IMR-90 (cell line): ENCODE measurements around the gene NDUFB10. TPM values are rescaled to one million over a fixed set of nuclear protein-coding genes. Genes with fewer than 3 reads are reported as not detected.

Experiments
- ATAC-seq: fragments of 200-7000 bp; cut with Tn5 transposase; 2 replicates; pipeline ENCODE4 v1.9.1; 2020; ENCODE audit warnings: low read depth, mild to moderate bottlenecking, moderate library complexity
- BruUV-seq: library from RNA; stranded (reverse); fragments of 400-500 nt; replicated peaks from 2 replicates; lab custom pipeline; 2021; lab: Mats Ljungman, UMichigan
- CTCF ChIA-PET: fragments of 300-600 bp; formaldehyde crosslinking; extraction: SDS; loops from one replicate; lab custom pipeline; 2021; ENCODE audit warnings: antibody characterized with exemption; lab: Yijun Ruan, JAX
- POLR2A ChIA-PET: fragments of 300-600 bp; sonication (Branson Sonifier 250); formaldehyde crosslinking; loops from one replicate; lab custom pipeline; 2022; ENCODE audit warnings: antibody characterized with exemption; ENCODE audit not compliant: unreplicated experiment; lab: Charles Lee
- DNase-seq: peaks from one replicate; pipeline ENCODE4 v3.0.0; 2013
- H2AFZ ChIP-seq: replicated peaks from 2 replicates; pipeline ENCODE3; 2013; ENCODE audit warnings: low read length, mild to moderate bottlenecking; ENCODE audit not compliant: poor library complexity
- H2AK5ac ChIP-seq: 2 replicates; pipeline ENCODE4 v1.6.1; 2013; ENCODE audit warnings: low read depth, low read length, inconsistent platforms
- H2AK9ac ChIP-seq: replicated peaks from 2 replicates; pipeline ENCODE3; 2013; ENCODE audit warnings: mild to moderate bottlenecking, low read depth, low read length, moderate library complexity; ENCODE audit not compliant: poor library complexity
- H2BK120ac ChIP-seq: 2 replicates; pipeline ENCODE4 v1.6.1; 2013; ENCODE audit warnings: low read depth, low read length, inconsistent platforms
- H2BK15ac ChIP-seq: 3 replicates; pipeline ENCODE4 v1.6.1; 2013; ENCODE audit warnings: low read depth, low read length, inconsistent platforms
- H2BK20ac ChIP-seq: 2 replicates; pipeline ENCODE4 v1.6.1; 2013; ENCODE audit warnings: low read depth, mild to moderate bottlenecking, inconsistent platforms, low read length, moderate library complexity
- H2BK5ac ChIP-seq: 2 replicates; pipeline ENCODE4 v1.6.1; 2013; ENCODE audit warnings: mild to moderate bottlenecking, low read depth, low read length, inconsistent platforms; ENCODE audit not compliant: poor library complexity, severe bottlenecking
- H3K14ac ChIP-seq: replicated peaks from 2 replicates; pipeline ENCODE4 v1.6.1; 2013; ENCODE audit warnings: low read depth, low read length, inconsistent platforms
- H3K18ac ChIP-seq: 2 replicates; pipeline ENCODE4 v1.6.1; 2013; ENCODE audit warnings: low read depth, low read length, control low read depth
- H3K23ac ChIP-seq: 2 replicates; pipeline ENCODE4 v1.6.1; 2013; ENCODE audit warnings: low read depth, low read length, inconsistent platforms
- H3K27ac ChIP-seq: 2 replicates; pipeline ENCODE4 v1.5.1; 2013; ENCODE audit warnings: mild to moderate bottlenecking, control low read depth, low read length; ENCODE audit not compliant: insufficient read depth
- H3K27me3 ChIP-seq: 2 replicates; pipeline ENCODE4 v1.6.1; 2013; ENCODE audit warnings: low read length; ENCODE audit not compliant: control insufficient read depth, insufficient read depth
- H3K36me3 ChIP-seq: 2 replicates; pipeline ENCODE4 v1.6.1; 2013; ENCODE audit warnings: low read length, mixed read lengths; ENCODE audit not compliant: control insufficient read depth, insufficient read depth
- H3K4ac ChIP-seq: 2 replicates; pipeline ENCODE4 v1.6.1; 2013; ENCODE audit warnings: low read depth, low read length, inconsistent platforms
- H3K4me1 ChIP-seq: 2 replicates; pipeline ENCODE4 v1.6.1; 2013; ENCODE audit warnings: low read length, mixed read lengths; ENCODE audit not compliant: control insufficient read depth, insufficient read depth
- H3K4me2 ChIP-seq: 2 replicates; pipeline ENCODE4 v1.6.1; 2013; ENCODE audit warnings: low read depth, mild to moderate bottlenecking, control low read depth, low read length, moderate library complexity
- H3K4me3 ChIP-seq: 2 replicates; pipeline ENCODE4 v1.5.1; 2013; ENCODE audit warnings: low read depth, mild to moderate bottlenecking, control low read depth, low read length, moderate library complexity; ENCODE audit not compliant: insufficient read depth
- H3K56ac ChIP-seq: 2 replicates; pipeline ENCODE4 v1.6.1; 2013; ENCODE audit warnings: low read length, inconsistent platforms; ENCODE audit not compliant: insufficient read depth; ENCODE audit errors: extremely low read depth
- H3K79me1 ChIP-seq, 2 experiments: 2 replicates each; pipeline ENCODE4 v1.6.1; 2013; ENCODE audit warnings: low read length in 2 of 2, inconsistent platforms in 1 of 2, low read depth in 1 of 2
- H3K9ac ChIP-seq: 2 replicates; pipeline ENCODE4 v1.6.1; 2013; ENCODE audit warnings: low read depth, low read length, control low read depth
- H3K9me1 ChIP-seq: 2 replicates; pipeline ENCODE4 v1.6.1; 2013; ENCODE audit warnings: low read length, inconsistent platforms; ENCODE audit not compliant: insufficient read depth
- H3K9me3 ChIP-seq: 2 replicates; pipeline ENCODE4 v1.6.1; 2013; ENCODE audit warnings: low read length; ENCODE audit not compliant: control insufficient read depth, insufficient read depth
- H4K20me1 ChIP-seq: 2 replicates; pipeline ENCODE4 v1.6.1; 2013; ENCODE audit warnings: low read length, inconsistent platforms; ENCODE audit not compliant: insufficient read depth
- H4K5ac ChIP-seq: 2 replicates; pipeline ENCODE4 v1.6.1; 2013; ENCODE audit warnings: mild to moderate bottlenecking, low read depth, low read length, control low read depth
- H4K8ac ChIP-seq, 2 experiments: 2 replicates each; pipeline ENCODE4 v1.6.1; 2013; ENCODE audit warnings: low read depth in 2 of 2, low read length in 2 of 2, control low read depth in 1 of 2, inconsistent platforms in 1 of 2
- H4K91ac ChIP-seq: 2 replicates; pipeline ENCODE4 v1.6.1; 2013; ENCODE audit warnings: low read depth, low read length, inconsistent platforms; ENCODE audit not compliant: insufficient read depth
- BHLHE40 ChIP-seq: fragments of 150-350 bp; IDR thresholded peaks from 2 replicates; pipeline ENCODE4 v1.6.1; 2016; ENCODE audit warnings: mild to moderate bottlenecking, low read depth, low read length
- CEBPB ChIP-seq: IDR thresholded peaks from 2 replicates; pipeline ENCODE4 v1.6.1; 2012; ENCODE audit warnings: low read depth, low read length, improper control_type of control experiment
- CHD1 ChIP-seq: IDR thresholded peaks from 2 replicates; pipeline ENCODE4 v1.6.1; 2012; ENCODE audit warnings: low read depth, low read length, improper control_type of control experiment
- CTCF ChIP-seq: conservative IDR thresholded peaks from 2 replicates; pipeline ENCODE4 v1.5.1; 2012; ENCODE audit warnings: mild to moderate bottlenecking, low read depth, low read length, improper control_type of control experiment
- ELK1 ChIP-seq: fragments of 150-350 bp; IDR thresholded peaks from 2 replicates; pipeline ENCODE4 v1.6.1; 2016; ENCODE audit warnings: low read depth, mild to moderate bottlenecking, low read length, moderate library complexity, borderline replicate concordance
- MAFK ChIP-seq: IDR thresholded peaks from 2 replicates; pipeline ENCODE4 v1.6.1; 2012; ENCODE audit warnings: low read depth, low read length, improper control_type of control experiment
- MAZ ChIP-seq: IDR thresholded peaks from 2 replicates; pipeline ENCODE4 v1.6.1; 2012; ENCODE audit warnings: low read depth, mild to moderate bottlenecking, low read length, improper control_type of control experiment, moderate library complexity, borderline replicate concordance
- MXI1 ChIP-seq: IDR thresholded peaks from 2 replicates; pipeline ENCODE4 v1.6.1; 2012; ENCODE audit warnings: low read depth, mild to moderate bottlenecking, low read length, moderate library complexity, borderline replicate concordance
- NFE2L2 ChIP-seq: fragments of 150-350 bp; IDR thresholded peaks from 2 replicates; pipeline ENCODE4 v1.6.1; 2016; ENCODE audit warnings: low read depth, mild to moderate bottlenecking, low read length
- POLR2A ChIP-seq: IDR thresholded peaks from 2 replicates; pipeline ENCODE4 v1.6.1; 2012; ENCODE audit warnings: mild to moderate bottlenecking, low read depth, low read length
- RAD21 ChIP-seq: IDR thresholded peaks from 2 replicates; pipeline ENCODE4 v1.6.1; 2012; ENCODE audit warnings: low read length, improper control_type of control experiment
- RCOR1 ChIP-seq: IDR thresholded peaks from 2 replicates; pipeline ENCODE4 v1.6.1; 2012; ENCODE audit warnings: mild to moderate bottlenecking, low read length, improper control_type of control experiment; ENCODE audit not compliant: insufficient replicate concordance
- RFX5 ChIP-seq: IDR thresholded peaks from 2 replicates; pipeline ENCODE4 v1.8.0; 2012; ENCODE audit warnings: low read depth, mild to moderate bottlenecking, low read length, moderate library complexity
- SMC3 ChIP-seq: fragments of 150-350 bp; IDR thresholded peaks from 2 replicates; pipeline ENCODE4 v1.6.1; 2016; ENCODE audit warnings: low read depth, mild to moderate bottlenecking, antibody characterized with exemption, low read length, moderate library complexity
- USF2 ChIP-seq: fragments of 150-350 bp; IDR thresholded peaks from 2 replicates; pipeline ENCODE4 v1.6.1; 2017; ENCODE audit warnings: mild to moderate bottlenecking, antibody characterized with exemption, low read length, low read depth
- WGBS, 2 experiments: methylation state at CpG; one replicate each; pipeline versions ENCODE4 v1.1.5 to v1.1.7; 2013; ENCODE audit warnings: missing lambda C conversion rate in 2 of 2; ENCODE audit not compliant: insufficient read length in 1 of 2; ENCODE audit errors: extremely low coverage in 2 of 2; 5-methylcytosine and 5-hydroxymethylcytosine counted together
- dilution Hi-C: fragments of 300-500 bp; cut with HindIII; formaldehyde crosslinking; loops from one replicate; pipeline ENCODE4 v1.14.3; 2018; ENCODE audit warnings: low sequenced_read_pairs; ENCODE audit not compliant: unreplicated experiment
- in situ Hi-C: fragments of 300-500 bp; cut with MboI; formaldehyde crosslinking; loops from 3 replicates; pipeline ENCODE4 v1.14.3; 2019; ENCODE audit warnings: low sequenced_read_pairs, inconsistent platforms, mixed read lengths
- intact Hi-C: fragments of 100-400 bp; cut with micrococcal nuclease; formaldehyde crosslinking; loops from 2 replicates; pipeline ENCODE4 v1.10.0; 2022
- polyA plus RNA-seq, 3 experiments: library from polyadenylated mRNA; depleted of rRNA; stranded (reverse); fragments of >200 nt; gene quantifications; 2 replicates each; pipeline ENCODE4 v1.2.3, GENCODE V29; 2012; ENCODE audit warnings: low replicate concordance in 1 of 3
- total RNA-seq: library from RNA; depleted of rRNA; stranded (reverse); fragments of >200 nt; gene quantifications from 2 replicates; pipeline ENCODE4 v1.2.3, GENCODE V29; 2012

Gene NDUFB10
- total and polyA plus RNA-seq, 2 of the 4 experiments (the other 2 are of a cell fraction) = 189 to 220 TPM

- TF ChIP-seq RFX5 = no peak
- no peak for TF ChIP-seq USF2
- no peak for TF ChIP-seq NFE2L2
- TF ChIP-seq MAFK = no peak
- no peak for TF ChIP-seq CEBPB
- no peak for TF ChIP-seq MXI1
- no peak for TF ChIP-seq CTCF
- TF ChIP-seq POLR2A = no peak
- TF ChIP-seq CHD1 = no peak
- TF ChIP-seq MAZ = no peak
- no peak for TF ChIP-seq RAD21
- no peak for TF ChIP-seq SMC3
- TF ChIP-seq ELK1 = no peak
- TF ChIP-seq RCOR1 = no peak
- TF ChIP-seq BHLHE40 = no peak
- Histone ChIP-seq H3K14ac (no peak overlapping the region), H4K91ac (no peak overlapping the region), H3K79me1 (peaks cover 9 to 13% of the 10 kb centered on the region in 2 experiments; a peak in 3 of 4 replicates), H3K4me3 (no peak overlapping the region), H3K56ac (no peak overlapping the region), H2AFZ (no peak overlapping the region), H3K23ac (no peak overlapping the region), H3K4me2 (no peak overlapping the region), H2BK120ac (no peak overlapping the region), H3K9me1 (no peaks in the 10 kb centered on the region), H4K5ac (no peak overlapping the region), H3K9me3 (no peaks in the 10 kb centered on the region), H3K27ac (no peak overlapping the region), H3K9ac (no peak overlapping the region), H2AK9ac (no peak overlapping the region), H3K4me1 (peaks cover 5% of the 10 kb centered on the region; the same call in 1 of the 2 replicates), H3K27me3 (no peaks in the 10 kb centered on the region), H3K36me3 (peaks cover 23% of the 10 kb centered on the region), H2BK15ac (no peak overlapping the region), H2BK5ac (no peak overlapping the region), H2AK5ac (no peak overlapping the region), H3K18ac (no peak overlapping the region), H4K8ac (no peak overlapping the region), H3K4ac (no peak overlapping the region), H4K20me1 (no peaks in the 10 kb centered on the region), H2BK20ac (no peak overlapping the region)
- dilution Hi-C loops (no loop called here), in situ Hi-C loops (no loop called here), intact Hi-C loops (no loop called here)
- ATAC-seq (no peak), DNase-seq (no peak)
- 100% methylated on average over 2 of the region's 10 CpGs; no CpG with 5 or more reads in 1 of the 2 experiments for WGBS, 2 experiments
- POLR2A ChIA-PET = no interaction called here
- no TSS peak for BruUV-seq
- CTCF ChIA-PET = no interaction called here
Observed at GRCh38 chr16:1938316-1938715, 21.0 kb upstream of the NDUFB10 start.
